ENCODE data around the gene PRSS23. TPM values are rescaled to one million over a fixed set of nuclear protein-coding genes. Genes with fewer than 3 reads are reported as not detected.
A peak's percentile ranks its signal among the peaks of the same experiment; 100 is the strongest.
"Not testable (repeated sequence)": the region's sequence is repeated elsewhere in the genome, so short reads cannot be mapped to it uniquely, and the experiment has no call there.

Gene PRSS23
- total RNA-seq, 6 donors from 2014 or later: 18.9 to 87.0 (median 35.7) TPM

DNA sequence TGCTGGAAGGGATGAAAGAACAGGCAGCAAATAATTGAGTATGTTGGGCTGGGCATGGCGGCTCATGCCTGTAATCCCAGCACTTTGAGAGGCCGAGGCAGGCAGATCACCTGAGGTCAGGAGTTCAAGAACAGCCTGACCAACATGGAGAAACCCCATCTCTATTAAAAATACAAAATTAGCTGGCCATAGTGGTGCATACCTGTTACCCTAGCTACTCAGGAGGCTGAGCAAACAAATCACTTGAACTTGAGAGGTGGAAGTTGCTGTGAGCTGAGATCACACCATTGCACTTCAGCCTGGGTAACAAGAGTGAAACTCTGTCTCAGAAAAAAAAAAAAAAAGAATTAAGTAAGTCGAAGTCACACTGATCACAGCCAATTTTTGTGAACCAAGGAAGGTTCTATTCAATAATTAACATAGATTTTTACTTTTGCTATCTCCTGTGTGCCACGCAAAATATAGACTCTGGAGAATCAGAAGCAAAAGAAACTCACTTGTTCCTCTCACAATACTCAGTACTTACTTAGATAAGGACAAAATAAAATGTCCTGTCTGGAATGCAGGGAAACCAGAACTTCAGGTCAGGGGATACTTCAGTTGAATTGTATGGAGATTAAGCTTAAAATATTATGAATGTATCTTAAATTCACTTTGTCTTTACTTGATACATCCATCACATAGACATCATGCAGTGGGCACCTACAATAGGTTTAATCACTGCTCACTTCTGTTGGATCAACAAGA lies 44.6 kb downstream of the PRSS23 start:
- H3K27ac ChIP-seq: peak overlapping the region in 1 of 4 donors; percentile 23
- peak in 1 of 2 donors; percentile 55 for DNase-seq
- peak in 1 of 4 donors; percentile 53 for TF ChIP-seq EP300 (IDR thresholded peaks at IDR 0.05)
- not testable (repeated sequence) for H3K9me3 ChIP-seq, H3K36me3 ChIP-seq, H3K4me1 ChIP-seq, H3K4me3 ChIP-seq, H3K27me3 ChIP-seq
- peak; percentile 61 to 86 for ATAC-seq (ENCODE audit: low FRiP score in 2 of 2)
- WGBS, 2 donors: 63 to 65% methylated on average over 4 of the region's 4 CpGs

GRCh38 chr11:86848132-86848531 lies 47.8 kb downstream of the PRSS23 start:
- Histone ChIP-seq H3K27me3 (no peaks in the 10 kb centered on the region), H3K36me3 (no peaks in the 10 kb centered on the region), H3K27ac (no peak overlapping the region), H3K4me3 (no peak overlapping the region), H3K9me3 (no peaks in the 10 kb centered on the region), H3K4me1 (peaks cover 0 to 8% (median 0%) of the 10 kb centered on the region in 4 donors)
- TF ChIP-seq EP300 (IDR thresholded peaks at IDR 0.05) (no peak), POLR2AphosphoS5 (IDR thresholded peaks at IDR 0.05) (no peak), POLR2A (IDR thresholded peaks at IDR 0.05) (no peak)
- TF ChIP-seq, protein P1, sequence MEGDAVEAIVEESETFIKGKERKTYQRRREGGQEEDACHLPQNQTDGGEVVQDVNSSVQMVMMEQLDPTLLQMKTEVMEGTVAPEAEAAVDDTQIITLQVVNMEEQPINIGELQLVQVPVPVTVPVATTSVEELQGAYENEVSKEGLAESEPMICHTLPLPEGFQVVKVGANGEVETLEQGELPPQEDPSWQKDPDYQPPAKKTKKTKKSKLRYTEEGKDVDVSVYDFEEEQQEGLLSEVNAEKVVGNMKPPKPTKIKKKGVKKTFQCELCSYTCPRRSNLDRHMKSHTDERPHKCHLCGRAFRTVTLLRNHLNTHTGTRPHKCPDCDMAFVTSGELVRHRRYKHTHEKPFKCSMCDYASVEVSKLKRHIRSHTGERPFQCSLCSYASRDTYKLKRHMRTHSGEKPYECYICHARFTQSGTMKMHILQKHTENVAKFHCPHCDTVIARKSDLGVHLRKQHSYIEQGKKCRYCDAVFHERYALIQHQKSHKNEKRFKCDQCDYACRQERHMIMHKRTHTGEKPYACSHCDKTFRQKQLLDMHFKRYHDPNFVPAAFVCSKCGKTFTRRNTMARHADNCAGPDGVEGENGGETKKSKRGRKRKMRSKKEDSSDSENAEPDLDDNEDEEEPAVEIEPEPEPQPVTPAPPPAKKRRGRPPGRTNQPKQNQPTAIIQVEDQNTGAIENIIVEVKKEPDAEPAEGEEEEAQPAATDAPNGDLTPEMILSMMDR (IDR thresholded peaks at IDR 0.05): no peak
- no peak for ATAC-seq (ENCODE audit: low FRiP score in 2 of 2)
- 61 to 87% methylated on average over 1 of the region's 1 CpG for WGBS, 2 donors
- no peak for DNase-seq

DNA sequence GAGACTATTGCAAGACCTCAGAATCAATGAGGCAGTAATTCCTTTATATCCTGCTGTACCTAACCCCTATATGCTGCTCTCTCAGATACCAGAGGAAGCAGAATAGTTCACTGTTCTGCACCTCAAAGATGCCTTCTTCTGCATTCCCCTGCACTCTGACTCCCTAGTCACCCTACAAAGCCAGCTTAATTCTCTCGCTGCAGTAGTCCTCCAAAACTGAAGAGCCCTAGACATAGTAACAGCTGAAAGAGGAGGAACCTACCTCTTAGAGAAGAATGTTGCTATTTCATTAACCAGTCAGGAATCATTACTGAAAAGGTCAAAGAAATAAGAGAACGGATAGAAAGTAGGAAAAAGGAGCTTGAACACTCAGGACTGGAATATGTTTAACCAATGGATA lies 49.3 kb downstream of the PRSS23 start:
- no peak for ATAC-seq (ENCODE audit: low FRiP score in 2 of 2)
- Histone ChIP-seq H3K9me3 (no peaks in the 10 kb centered on the region), H3K4me1 (peaks cover 0 to 8% (median 0%) of the 10 kb centered on the region in 4 donors), H3K27ac (peak overlapping the region in 1 of 4 donors; percentile 18), H3K36me3 (no peaks in the 10 kb centered on the region), H3K4me3 (no peak overlapping the region), H3K27me3 (no peaks in the 10 kb centered on the region)
- DNase-seq: no peak
- no peak for TF ChIP-seq EP300 (IDR thresholded peaks at IDR 0.05)
- TF ChIP-seq POLR2A (IDR thresholded peaks at IDR 0.05): no peak
- TF ChIP-seq, protein P1 (IDR thresholded peaks at IDR 0.05): no peak
- no peak for TF ChIP-seq POLR2AphosphoS5 (IDR thresholded peaks at IDR 0.05)
- 54 to 73% methylated on average over 2 of the region's 2 CpGs for WGBS, 2 donors

Other genes starting within 250 kb of the PRSS23 start
- gene ME3, start 127.9 kb upstream of the PRSS23 start, total RNA-seq: 10 to 100 TPM; 19.5 to 56.6 (median 34.7) TPM
- gene FZD4, start 154.9 kb downstream of the PRSS23 start, total RNA-seq: 10 to 100 TPM; 24.1 to 69.2 (median 38.2) TPM
- gene TMEM135, start 237.4 kb downstream of the PRSS23 start, total RNA-seq: 10 to 100 TPM; 12.6 to 33.5 (median 19.1) TPM